ENCODE results near the gene RAB6D.
"Not testable (repeated sequence)": the region's sequence is repeated elsewhere in the genome, so short reads cannot be mapped to it uniquely, and the experiment has no call there.

RAB6D gene

GRCh38 chr2:131400849-131401248 lies 36.9 kb upstream of the RAB6D start:
- DNase-seq (ENCODE audit: low read depth): no peak
- TF ChIP-seq, protein P1, sequence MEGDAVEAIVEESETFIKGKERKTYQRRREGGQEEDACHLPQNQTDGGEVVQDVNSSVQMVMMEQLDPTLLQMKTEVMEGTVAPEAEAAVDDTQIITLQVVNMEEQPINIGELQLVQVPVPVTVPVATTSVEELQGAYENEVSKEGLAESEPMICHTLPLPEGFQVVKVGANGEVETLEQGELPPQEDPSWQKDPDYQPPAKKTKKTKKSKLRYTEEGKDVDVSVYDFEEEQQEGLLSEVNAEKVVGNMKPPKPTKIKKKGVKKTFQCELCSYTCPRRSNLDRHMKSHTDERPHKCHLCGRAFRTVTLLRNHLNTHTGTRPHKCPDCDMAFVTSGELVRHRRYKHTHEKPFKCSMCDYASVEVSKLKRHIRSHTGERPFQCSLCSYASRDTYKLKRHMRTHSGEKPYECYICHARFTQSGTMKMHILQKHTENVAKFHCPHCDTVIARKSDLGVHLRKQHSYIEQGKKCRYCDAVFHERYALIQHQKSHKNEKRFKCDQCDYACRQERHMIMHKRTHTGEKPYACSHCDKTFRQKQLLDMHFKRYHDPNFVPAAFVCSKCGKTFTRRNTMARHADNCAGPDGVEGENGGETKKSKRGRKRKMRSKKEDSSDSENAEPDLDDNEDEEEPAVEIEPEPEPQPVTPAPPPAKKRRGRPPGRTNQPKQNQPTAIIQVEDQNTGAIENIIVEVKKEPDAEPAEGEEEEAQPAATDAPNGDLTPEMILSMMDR (IDR thresholded peaks at IDR 0.05; ENCODE audit: control insufficient read depth, extremely low read depth, insufficient read depth): no peak
- H3K4me3 ChIP-seq (ENCODE audit: low read depth, low read length): no peak overlapping the region

DNA sequence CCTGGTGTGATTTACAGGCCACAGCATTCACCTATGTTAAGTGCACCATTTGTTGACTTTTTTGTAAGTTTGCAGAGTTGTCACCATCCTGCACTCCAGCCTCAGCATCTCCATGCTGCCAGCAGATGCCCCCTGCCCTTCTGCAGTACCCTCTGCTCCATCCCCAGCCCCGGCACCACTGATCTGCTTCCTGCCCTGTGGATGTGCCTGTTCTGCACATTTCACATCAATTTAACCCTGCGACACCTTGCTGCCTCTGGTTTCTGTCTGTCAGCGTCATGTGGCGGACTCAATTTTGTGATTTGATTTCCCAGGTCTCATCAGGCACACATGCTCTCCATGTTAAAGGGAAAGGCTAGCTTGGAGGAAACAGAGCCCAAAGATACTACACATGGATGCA lies 36.5 kb upstream of the RAB6D start:
- not testable (repeated sequence) for H3K4me3 ChIP-seq (ENCODE audit: low read depth, low read length); DNase-seq (ENCODE audit: low read depth)

DNA sequence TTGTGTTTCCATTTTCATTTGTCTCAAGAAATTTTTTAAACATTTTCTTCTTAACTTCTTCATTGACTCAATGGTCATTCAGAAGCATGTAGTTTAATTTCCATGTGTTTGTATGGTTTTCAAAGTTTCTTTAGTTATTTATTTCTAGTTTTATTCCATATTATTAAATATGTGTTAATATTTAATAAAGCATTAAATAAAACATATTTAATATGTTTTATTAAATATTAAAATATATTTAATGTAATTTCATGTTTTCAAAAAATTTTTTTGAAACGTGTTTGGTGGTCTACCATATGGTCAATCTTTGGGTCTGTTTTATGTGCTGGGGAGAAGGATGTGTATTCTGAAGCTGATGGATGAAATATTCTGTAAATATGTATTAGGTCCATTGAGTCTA lies 32.2 kb upstream of the RAB6D start:
- not testable (repeated sequence) for DNase-seq (ENCODE audit: low read depth); H3K4me3 ChIP-seq (ENCODE audit: low read depth, low read length)

GRCh38 chr2:131395024-131395645 lies 31.2 kb upstream of the RAB6D start:
- not testable (repeated sequence) for H3K4me3 ChIP-seq (ENCODE audit: low read depth, low read length); DNase-seq (ENCODE audit: low read depth)

- TF ChIP-seq, protein P1 (IDR thresholded peaks at IDR 0.05; ENCODE audit: control insufficient read depth, extremely low read depth, insufficient read depth): no peak
- DNase-seq (ENCODE audit: low read depth): no peak
- H3K4me3 ChIP-seq (ENCODE audit: low read depth, low read length): no peak overlapping the region
These were observed 30.4 kb upstream of the RAB6D start for GRCh38 chr2:131394147-131394931.

DNA sequence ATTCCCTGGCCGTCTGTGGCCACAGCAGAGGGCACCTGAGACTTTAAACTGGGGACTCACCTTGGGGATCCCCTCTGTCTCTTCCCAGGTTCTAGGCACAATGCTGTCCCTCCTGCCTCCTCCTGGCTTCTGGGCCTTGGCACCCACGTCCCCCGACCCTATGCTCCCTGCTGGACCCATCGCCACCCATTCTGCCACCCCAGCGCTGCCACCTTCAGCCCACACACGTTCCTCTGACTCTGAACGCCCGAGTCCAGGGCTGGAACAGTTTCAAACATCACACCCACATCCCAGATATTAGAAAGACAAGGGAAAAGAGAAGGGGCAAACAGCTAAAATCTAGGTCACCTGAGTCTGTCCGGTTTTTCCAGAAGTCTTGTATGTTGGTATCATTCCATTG lies 28.0 kb upstream of the RAB6D start:
- H3K4me3 ChIP-seq (ENCODE audit: low read depth, low read length); DNase-seq (ENCODE audit: low read depth): not testable (repeated sequence)

DNA sequence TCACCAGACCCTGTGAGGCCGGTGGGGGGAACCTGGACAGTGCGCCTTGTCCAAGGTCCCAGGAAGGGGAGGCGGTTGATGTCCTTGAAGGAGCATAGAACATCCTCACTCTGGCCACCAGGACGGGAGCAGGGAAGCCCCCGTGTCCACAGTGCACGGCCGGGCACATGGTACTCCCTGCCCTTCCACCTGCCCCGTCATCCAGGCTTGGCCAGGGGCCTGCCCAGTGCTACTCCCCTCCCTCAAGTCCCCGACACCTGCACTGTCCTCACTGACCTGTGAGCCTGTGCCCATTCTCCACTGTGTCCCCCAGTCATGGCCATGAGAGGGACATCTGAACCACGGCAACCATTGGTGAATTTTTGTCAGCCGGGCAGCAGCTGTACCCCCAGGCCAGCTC lies 27.5 kb upstream of the RAB6D start:
- not testable (repeated sequence) for H3K4me3 ChIP-seq (ENCODE audit: low read depth, low read length); DNase-seq (ENCODE audit: low read depth)

- DNase-seq (ENCODE audit: low read depth); H3K4me3 ChIP-seq (ENCODE audit: low read depth, low read length): not testable (repeated sequence)
These were observed 26.6 kb upstream of the RAB6D start for GRCh38 chr2:131390495-131391130.

DNA sequence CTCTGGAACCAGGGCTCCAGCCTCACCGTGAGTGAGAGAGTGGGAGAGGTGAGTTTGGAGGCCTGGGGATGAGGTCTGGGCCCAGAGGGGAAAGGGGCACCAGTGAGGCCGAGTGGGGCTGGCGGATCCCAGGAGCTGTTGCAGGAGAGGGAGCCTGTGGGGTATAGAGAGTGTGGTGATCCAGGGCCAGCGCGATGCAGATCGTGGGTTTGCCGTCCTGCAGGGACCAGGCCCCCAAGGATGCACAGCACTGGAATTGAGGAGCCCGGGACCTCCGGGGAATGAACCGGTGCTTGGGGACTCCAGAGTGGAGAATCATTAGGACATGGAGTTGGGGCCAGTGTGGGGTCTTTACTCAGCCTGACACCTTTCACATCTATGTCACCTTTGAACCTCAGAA lies 25.7 kb upstream of the RAB6D start:
- H3K4me3 ChIP-seq (ENCODE audit: low read depth, low read length): no peak overlapping the region
- TF ChIP-seq, protein P1 (IDR thresholded peaks at IDR 0.05; ENCODE audit: control insufficient read depth, extremely low read depth, insufficient read depth): no peak
- no peak for DNase-seq (ENCODE audit: low read depth)

GRCh38 chr2:131388834-131389233 lies 24.9 kb upstream of the RAB6D start:
- H3K4me3 ChIP-seq (ENCODE audit: low read depth, low read length); DNase-seq (ENCODE audit: low read depth): not testable (repeated sequence)

- not testable (repeated sequence) for H3K4me3 ChIP-seq (ENCODE audit: low read depth, low read length); DNase-seq (ENCODE audit: low read depth)
These were observed 9.1 kb upstream of the RAB6D start for GRCh38 chr2:131373111-131373510.

All from LNCaP clone FGC (cell line).